Activated CD8-positive, alpha-beta T cell treated with anti-CD3 and anti-CD28 coated beads for 36 hours (primary cell): ENCODE results near the gene GRIN1. TPM values are rescaled to one million over a fixed set of nuclear protein-coding genes. Genes with fewer than 3 reads are reported as not detected.

Experiments
- ATAC-seq: fragments of 200-7000 bp; cut with Tn5 transposase; one replicate; pipeline ENCODE4 v1.10.0; 2021; ENCODE audit warnings: mild to moderate bottlenecking, moderate library complexity
- CTCF ChIA-PET: fragments of 350-600 bp; sonication (Branson Sonifier 250); formaldehyde crosslinking; loops from one replicate; lab custom pipeline; 2021; ENCODE audit warnings: antibody characterized with exemption; lab: Charles Lee
- POLR2A ChIA-PET: fragments of 350-600 bp; sonication (Branson Sonifier 250); formaldehyde crosslinking; loops from one replicate; lab custom pipeline; 2021; ENCODE audit warnings: antibody characterized with exemption; lab: Charles Lee
- DNase-seq: peaks from one replicate; pipeline ENCODE4 v3.0.0-alpha.2; 2020
- H3K27ac Mint-ChIP-seq: one replicate; pipeline ENCODE4 v1.8.0; 2021; ENCODE audit warnings: mild to moderate bottlenecking, mixed read lengths
- H3K27me3 Mint-ChIP-seq: one replicate; pipeline ENCODE4 v1.8.0; 2021; ENCODE audit warnings: mixed read lengths
- H3K36me3 Mint-ChIP-seq: one replicate; pipeline ENCODE4 v1.8.0; 2021; ENCODE audit warnings: low read depth, mixed read lengths
- H3K4me1 Mint-ChIP-seq: one replicate; pipeline ENCODE4 v1.8.0; 2021; ENCODE audit warnings: low read depth, mixed read lengths
- H3K4me3 Mint-ChIP-seq: one replicate; pipeline ENCODE4 v1.8.0; 2021; ENCODE audit warnings: mild to moderate bottlenecking, moderate library complexity, mixed read lengths
- H3K9me3 Mint-ChIP-seq: one replicate; pipeline ENCODE4 v1.8.0; 2021; ENCODE audit warnings: mixed read lengths
- CTCF ChIP-seq: fragments of 200-600 bp; IDR thresholded peaks from one replicate; pipeline ENCODE4 v1.8.0; 2022; ENCODE audit warnings: antibody characterized with exemption, mild to moderate bottlenecking
- intact Hi-C: fragments of 100-400 bp; cut with micrococcal nuclease; formaldehyde crosslinking; loops from one replicate; pipeline ENCODE4 v1.10.0; 2022
- total RNA-seq, 2 experiments: library from RNA; stranded (reverse); gene quantifications; one replicate each; pipeline ENCODE4 v1.2.3, GENCODE V29; 2021

GRIN1 gene
- total RNA-seq, 2 experiments from 2014 or later: not detected

- H3K27me3 Mint-ChIP-seq: peaks cover 2% of the 10 kb centered on the region
- peak; percentile 12 for ATAC-seq
Observed at GRCh38 chr9:137128158-137128861, 10.6 kb upstream of the GRIN1 start.

GRCh38 chr9:137128862-137129455 is 10.0 kb upstream of the GRIN1 start:
- H3K27me3 Mint-ChIP-seq: peaks cover 2% of the 10 kb centered on the region
- CTCF ChIA-PET: interaction anchor here (0.8 to 2.4 kb wide), 14 partner anchors 22 to 112 kb away, joined by 3 to 10 read pairs (median 4); partner anchors contain the start of genes LRRC26, RNF224, TPRN and TUBB4B
- no peak for ATAC-seq
- intact Hi-C loops: loop anchor here (10.0 kb wide), 1 partner anchor 46 kb away; the partner anchor contains the start of genes LRRC26 and TMEM210
- H3K4me3 Mint-ChIP-seq: peak overlapping the region; percentile 87
- DNase-seq: peak; percentile 43
- H3K4me1 Mint-ChIP-seq: peaks cover 17% of the 10 kb centered on the region
- H3K36me3 Mint-ChIP-seq: peaks cover 2% of the 10 kb centered on the region
- POLR2A ChIA-PET: interaction anchor here (0.8 to 2.7 kb wide), 23 partner anchors 9 to 401 kb away, joined by 3 to 16 read pairs (median 4); partner anchors contain the start of genes ANAPC2, GRIN1, MAN1B1 and RNF208
- H3K27ac Mint-ChIP-seq: peak overlapping the region; percentile 90
- TF ChIP-seq CTCF: no peak
- no peaks in the 10 kb centered on the region for H3K9me3 Mint-ChIP-seq

More at GRCh38 chr9:137128158-137128861, 10.6 kb upstream of the GRIN1 start:
- ChIA-PET POLR2A (interaction anchor here (0.6 to 2.7 kb wide), 13 partner anchors 9 to 654 kb away, joined by 3 to 16 read pairs (median 5); partner anchors contain the start of genes ANAPC2, MAN1B1 and SSNA1), CTCF (interaction anchor here (0.6 to 2.5 kb wide), 12 partner anchors 10 to 487 kb away, joined by 3 to 14 read pairs (median 4); partner anchors contain the start of genes LRRC26, TPRN and TUBB4B)
- H3K36me3 Mint-ChIP-seq: peaks cover 2% of the 10 kb centered on the region
- peak; percentile 57 for DNase-seq
- no peak for TF ChIP-seq CTCF
- peaks cover 20% of the 10 kb centered on the region for H3K4me1 Mint-ChIP-seq
- H3K4me3 Mint-ChIP-seq: peak overlapping the region; percentile 87
- H3K27ac Mint-ChIP-seq: peak overlapping the region; percentile 90
- no peaks in the 10 kb centered on the region for H3K9me3 Mint-ChIP-seq
- intact Hi-C loops: loop anchor here (10.0 kb wide), 1 partner anchor 46 kb away; the partner anchor contains the start of genes LRRC26 and TMEM210

- DNase-seq: peak; percentile 91
- intact Hi-C loops: loop anchor here (10.0 kb wide), 1 partner anchor 45 kb away; the partner anchor contains the start of genes LRRC26 and TMEM210
- CTCF ChIA-PET: interaction anchor here (0.8 to 2.4 kb wide), 16 partner anchors 21 to 111 kb away, joined by 3 to 10 read pairs (median 4); partner anchors contain the start of genes LRRC26, RNF224, TPRN and TUBB4B
- POLR2A ChIA-PET: interaction anchor here (0.7 to 2.7 kb wide), 24 partner anchors 8 to 402 kb away, joined by 3 to 16 read pairs (median 4); partner anchors contain the start of genes ANAPC2, GRIN1, MAN1B1 and RNF208
- H3K9me3 Mint-ChIP-seq: no peaks in the 10 kb centered on the region
- peaks cover 17% of the 10 kb centered on the region for H3K4me1 Mint-ChIP-seq
- H3K27ac Mint-ChIP-seq: peak overlapping the region; percentile 68
- H3K27me3 Mint-ChIP-seq: peaks cover 4% of the 10 kb centered on the region
- no peak for TF ChIP-seq CTCF
- peaks cover 2% of the 10 kb centered on the region for H3K36me3 Mint-ChIP-seq
- peak overlapping the region; percentile 87 for H3K4me3 Mint-ChIP-seq
- peak; percentile 96 for ATAC-seq
Observed at GRCh38 chr9:137129456-137130175, 9.3 kb upstream of the GRIN1 start.

- H3K4me1 Mint-ChIP-seq: peaks cover 17% of the 10 kb centered on the region
- ATAC-seq (peak; percentile 2), DNase-seq (no peak)
- H3K9me3 Mint-ChIP-seq: no peaks in the 10 kb centered on the region
- ChIA-PET CTCF (interaction anchor here (1.1 to 2.4 kb wide), 11 partner anchors 26 to 111 kb away, joined by 3 to 10 read pairs (median 5); partner anchors contain the start of genes RNF224, TPRN and TUBB4B), POLR2A (interaction anchor here (0.7 to 2.7 kb wide), 16 partner anchors 8 to 111 kb away, joined by 3 to 16 read pairs (median 4); partner anchors contain the start of genes ANAPC2, RNF208, SSNA1 and TUBB4B)
- no peak for TF ChIP-seq CTCF
- peak overlapping the region; percentile 77 for H3K4me3 Mint-ChIP-seq
- peaks cover 2% of the 10 kb centered on the region for H3K36me3 Mint-ChIP-seq
- intact Hi-C loops: no loop called here
- H3K27ac Mint-ChIP-seq: peak overlapping the region; percentile 59
- H3K27me3 Mint-ChIP-seq: peaks cover 9% of the 10 kb centered on the region
Observed at GRCh38 chr9:137130176-137130755, 8.7 kb upstream of the GRIN1 start.
